Mucosa of rectum (tissue), 2 donors: Measurements from ENCODE around the gene KLRC3.
"Not testable (repeated sequence)": the region's sequence is repeated elsewhere in the genome, so short reads cannot be mapped to it uniquely, and the experiment has no call there.

Experiments used
- H3K27ac ChIP-seq, 2 donors: one replicate each; pipeline ENCODE4 v1.7.0; 2013; ENCODE audit warnings: inconsistent platforms in 2 of 2, low read depth in 2 of 2, low read length in 2 of 2
- H3K27me3 ChIP-seq, 2 donors: one replicate each; pipeline ENCODE4 v1.7.0; 2013; ENCODE audit warnings: low read length in 2 of 2; ENCODE audit not compliant: control insufficient read depth in 2 of 2, insufficient read depth in 2 of 2
- H3K36me3 ChIP-seq, 2 donors: one replicate each; pipeline ENCODE4 v1.7.0; 2013; ENCODE audit warnings: low read length in 2 of 2; ENCODE audit not compliant: control insufficient read depth in 2 of 2, insufficient read depth in 2 of 2
- H3K4me1 ChIP-seq, 2 donors: one replicate each; pipeline ENCODE4 v1.7.0; 2013; ENCODE audit warnings: low read length in 2 of 2, mild to moderate bottlenecking in 1 of 2; ENCODE audit not compliant: control insufficient read depth in 2 of 2, insufficient read depth in 2 of 2
- H3K4me3 ChIP-seq, 2 donors: one replicate each; pipeline ENCODE4 v1.7.0; 2013; ENCODE audit warnings: low read length in 2 of 2
- H3K9ac ChIP-seq, 2 donors: one replicate each; pipeline ENCODE4 v1.7.0; 2013; ENCODE audit warnings: low read length in 2 of 2, low read depth in 1 of 2, mild to moderate bottlenecking in 1 of 2
- H3K9me3 ChIP-seq, 2 donors: one replicate each; pipeline ENCODE4 v1.7.0; 2013; ENCODE audit warnings: low read length in 2 of 2; ENCODE audit not compliant: control insufficient read depth in 2 of 2
- donor health status: healthy.
- donor health status: Normal muscosa, but diverticular disease.

Gene KLRC3

GRCh38 chr12:10420334-10420733 lies at the start of gene KLRC3:
TSS of gene KLRC3 (minus strand) at chr12:10420595. CDS start at chr12:10420550, 45 bp downstream.
- not testable (repeated sequence) for H3K4me1 ChIP-seq, H3K4me3 ChIP-seq, H3K36me3 ChIP-seq

GRCh38 chr12:10469701-10470100 lies 49.3 kb upstream of the KLRC3 start:
- no peaks in the 10 kb centered on the region for H3K27me3 ChIP-seq
- no peak overlapping the region for H3K4me3 ChIP-seq
- H3K27ac ChIP-seq, result no peak overlapping the region
- no peak overlapping the region for H3K9ac ChIP-seq
- no peaks in the 10 kb centered on the region for H3K36me3 ChIP-seq
- no peaks in the 10 kb centered on the region for H3K4me1 ChIP-seq
- H3K9me3 ChIP-seq, result no peaks in the 10 kb centered on the region

More at GRCh38 chr12:10420334-10420733, at the start of gene KLRC3:
- H3K27me3 ChIP-seq, H3K9me3 ChIP-seq, H3K9ac ChIP-seq, H3K27ac ChIP-seq: not testable (repeated sequence)

- no peaks in the 10 kb centered on the region for H3K36me3 ChIP-seq
- no peak overlapping the region for H3K27ac ChIP-seq
- H3K27me3 ChIP-seq, result no peaks in the 10 kb centered on the region
- no peaks in the 10 kb centered on the region for H3K9me3 ChIP-seq
- no peak overlapping the region for H3K9ac ChIP-seq
- H3K4me1 ChIP-seq, result no peaks in the 10 kb centered on the region
- H3K4me3 ChIP-seq, result no peak overlapping the region
Measured at GRCh38 chr12:10466311-10466710, 45.9 kb upstream of the KLRC3 start.

DNA sequence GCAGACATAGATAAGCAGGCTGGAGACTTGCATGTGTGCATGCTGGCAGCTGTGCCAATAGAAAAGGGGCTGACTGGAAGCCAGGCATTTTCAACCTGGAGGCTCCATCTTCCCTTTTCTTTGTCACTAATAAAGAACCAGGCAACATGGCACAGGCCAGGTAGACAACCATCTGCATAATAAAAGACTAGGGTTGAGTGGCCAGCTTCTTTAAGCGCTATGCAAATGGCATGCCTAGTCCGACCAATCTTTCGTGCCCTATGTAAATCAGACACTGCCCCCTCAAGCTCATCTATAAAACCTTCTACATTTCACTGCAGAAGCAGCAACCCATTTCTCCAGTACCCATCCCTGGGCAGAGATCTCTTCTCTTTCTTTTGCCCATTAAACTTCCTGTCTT lies 37.4 kb upstream of the KLRC3 start:
- Histone ChIP-seq H3K27ac (no peak overlapping the region), H3K4me3 (no peak overlapping the region), H3K9me3 (peaks cover 3 to 4% of the 10 kb centered on the region in 2 donors), H3K27me3 (no peaks in the 10 kb centered on the region), H3K4me1 (peaks cover 0 to 2% of the 10 kb centered on the region in 2 donors), H3K9ac (no peak overlapping the region), H3K36me3 (no peaks in the 10 kb centered on the region)

GRCh38 chr12:10456856-10457255 lies 36.5 kb upstream of the KLRC3 start:
- Histone ChIP-seq H3K4me1 (peaks cover 0 to 2% of the 10 kb centered on the region in 2 donors), H3K36me3 (no peaks in the 10 kb centered on the region), H3K9me3 (peaks cover 3 to 4% of the 10 kb centered on the region in 2 donors)

GRCh38 chr12:10455766-10456165 lies 35.4 kb upstream of the KLRC3 start:
- Histone ChIP-seq H3K9me3 (peaks cover 3 to 4% of the 10 kb centered on the region in 2 donors), H3K9ac (no peak overlapping the region), H3K36me3 (no peaks in the 10 kb centered on the region), H3K27ac (no peak overlapping the region), H3K27me3 (no peaks in the 10 kb centered on the region), H3K4me1 (peaks cover 0 to 2% of the 10 kb centered on the region in 2 donors), H3K4me3 (no peak overlapping the region)

More at GRCh38 chr12:10456856-10457255, 36.5 kb upstream of the KLRC3 start:
- H3K4me3 ChIP-seq, result no peak overlapping the region
- no peak overlapping the region for H3K27ac ChIP-seq
- no peak overlapping the region for H3K9ac ChIP-seq
- no peaks in the 10 kb centered on the region for H3K27me3 ChIP-seq

GRCh38 chr12:10454531-10454930 lies 34.1 kb upstream of the KLRC3 start:
- Histone ChIP-seq H3K27ac (no peak overlapping the region), H3K9me3 (peaks cover 3 to 4% of the 10 kb centered on the region in 2 donors), H3K27me3 (no peaks in the 10 kb centered on the region), H3K4me3 (no peak overlapping the region), H3K36me3 (no peaks in the 10 kb centered on the region), H3K4me1 (peaks cover 0 to 2% of the 10 kb centered on the region in 2 donors), H3K9ac (no peak overlapping the region)

- Histone ChIP-seq H3K27ac (no peak within 1 kb of the TSS), H3K9ac (no peak within 1 kb of the TSS), H3K4me3 (no peak within 1 kb of the TSS), H3K36me3 (no peaks in the 10 kb centered on the region), H3K27me3 (no peaks in the 10 kb centered on the region), H3K9me3 (peaks cover 3 to 4% of the 10 kb centered on the region in 2 donors), H3K4me1 (peaks cover 0 to 2% of the 10 kb centered on the region in 2 donors)
Measured at GRCh38 chr12:10453156-10453555, 32.8 kb upstream of the KLRC3 start, which contains the start of gene KLRC1. TSS of gene KLRC1 (minus strand) at chr12:10453377. CDS start at chr12:10451156, 2,221 bp downstream.

DNA sequence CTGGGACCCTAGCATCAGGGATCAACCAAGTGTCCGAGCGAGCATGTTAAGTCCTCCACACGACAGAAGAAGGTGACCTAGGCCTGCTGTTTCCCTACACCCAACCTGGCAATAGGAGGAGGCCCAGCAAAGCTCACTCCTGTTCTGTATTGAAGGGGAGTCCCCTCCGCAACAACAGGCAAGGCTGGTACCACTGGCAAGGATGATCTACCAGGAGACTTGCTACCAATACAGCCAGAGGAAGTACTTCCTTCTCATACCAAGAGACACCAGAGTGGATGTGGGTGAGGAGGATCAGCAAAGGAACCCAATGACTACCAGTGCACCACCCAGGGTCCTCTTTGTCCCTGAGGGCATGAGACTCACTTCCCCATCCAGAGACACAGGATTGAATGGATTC lies 27.8 kb upstream of the KLRC3 start:
- Histone ChIP-seq H3K27ac (no peak overlapping the region), H3K27me3 (no peaks in the 10 kb centered on the region), H3K4me1 (no peaks in the 10 kb centered on the region), H3K4me3 (no peak overlapping the region), H3K36me3 (no peaks in the 10 kb centered on the region), H3K9me3 (no peaks in the 10 kb centered on the region), H3K9ac (no peak overlapping the region)

DNA sequence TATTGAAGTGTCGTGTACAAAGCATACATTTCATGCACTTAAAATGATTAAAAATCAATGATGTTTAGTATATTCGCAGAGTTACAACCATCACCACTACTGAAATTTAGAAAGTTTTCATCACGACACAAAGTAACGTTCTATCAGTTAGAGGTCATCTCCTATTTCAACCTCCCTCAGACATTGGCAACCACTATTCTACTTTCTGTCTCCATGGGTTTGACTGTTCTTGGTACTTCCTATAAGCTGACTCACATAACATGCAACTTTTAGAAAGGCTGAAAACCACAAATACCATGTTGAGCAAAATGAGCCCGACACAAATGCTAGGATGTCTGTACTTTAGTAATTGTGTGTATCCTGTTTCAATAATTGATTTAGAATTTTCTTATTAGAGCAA lies 25.7 kb upstream of the KLRC3 start:
- not testable (repeated sequence) for H3K9ac ChIP-seq, H3K36me3 ChIP-seq, H3K4me1 ChIP-seq, H3K27ac ChIP-seq, H3K27me3 ChIP-seq, H3K4me3 ChIP-seq, H3K9me3 ChIP-seq

- H3K9ac ChIP-seq, H3K27ac ChIP-seq, H3K9me3 ChIP-seq, H3K4me3 ChIP-seq, H3K36me3 ChIP-seq, H3K4me1 ChIP-seq, H3K27me3 ChIP-seq: not testable (repeated sequence)
Measured at GRCh38 chr12:10441144-10441543, 20.7 kb upstream of the KLRC3 start.
